GM18505 (cell line): Measurements from ENCODE around the gene MMEL1.

Source experiments
- ATAC-seq: cut with Tn5 transposase; IDR thresholded peaks from one replicate; pipeline ENCODE4 v1.9.1; 2021; ENCODE audit not compliant: unreplicated experiment
- POLR2A ChIP-seq: IDR thresholded peaks from 4 replicates; pipeline ENCODE4 v1.6.1; 2011; ENCODE audit warnings: borderline replicate concordance; ENCODE audit not compliant: insufficient read depth, insufficient read length; ENCODE audit errors: extremely low read depth

The MMEL1 gene

GRCh38 chr1:2625311-2625710 is 7.5 kb downstream of the MMEL1 start:
- no peak for TF ChIP-seq POLR2A
- no peak for ATAC-seq

GRCh38 chr1:2624735-2625300 is 8.0 kb downstream of the MMEL1 start:
- TF ChIP-seq POLR2A = no peak

GRCh38 chr1:2623571-2624337 is 9.1 kb downstream of the MMEL1 start:
- no peak for ATAC-seq
- no peak for TF ChIP-seq POLR2A

More at GRCh38 chr1:2624735-2625300, 8.0 kb downstream of the MMEL1 start:
- no peak for ATAC-seq

- no peak for ATAC-seq
- no peak for TF ChIP-seq POLR2A
These were observed 14.8 kb downstream of the MMEL1 start for GRCh38 chr1:2617971-2618470.

- no peak for TF ChIP-seq POLR2A
- no peak for ATAC-seq
These were observed 18.7 kb downstream of the MMEL1 start for GRCh38 chr1:2614145-2614544.

- ATAC-seq = no peak
- TF ChIP-seq POLR2A = no peak
These were observed 20.0 kb downstream of the MMEL1 start for GRCh38 chr1:2612591-2613365.

- no peak for ATAC-seq
- no peak for TF ChIP-seq POLR2A
These were observed 21.0 kb downstream of the MMEL1 start for GRCh38 chr1:2611621-2612437.

GRCh38 chr1:2611031-2611501 is 21.8 kb downstream of the MMEL1 start:
- no peak for TF ChIP-seq POLR2A
- no peak for ATAC-seq

GRCh38 chr1:2610036-2610959 is 22.5 kb downstream of the MMEL1 start:
- no peak for ATAC-seq
- no peak for TF ChIP-seq POLR2A

- no peak for TF ChIP-seq POLR2A
- no peak for ATAC-seq
These were observed 23.3 kb downstream of the MMEL1 start for GRCh38 chr1:2609319-2610035.

GRCh38 chr1:2607641-2608091 is 25.1 kb downstream of the MMEL1 start:
- no peak for ATAC-seq
- no peak for TF ChIP-seq POLR2A
